Uterus (tissue), 2 donors: ENCODE measurements around the gene SULF2.

ENCODE experiments used
- POLR2A ChIP-seq, 2 donors: fragments of 450-650 bp; IDR thresholded peaks; one replicate each; pipeline ENCODE4 v1.6.1; 2016; ENCODE audit warnings: antibody characterized with exemption in 2 of 2, mild to moderate bottlenecking in 1 of 2, moderate library complexity in 1 of 2
- TF ChIP-seq, protein P1 (sequence below), 4 experiments: fragments of 200-600 bp in 2 of 4; fragments of 450-650 bp in 2 of 4; sonication (generic) in 2 of 4; IDR thresholded peaks; one replicate each; pipeline ENCODE4 v1.5.1; 2016 to 2019; ENCODE audit warnings: antibody characterized with exemption in 4 of 4, mild to moderate bottlenecking in 2 of 4, moderate library complexity in 1 of 4

DNA sequence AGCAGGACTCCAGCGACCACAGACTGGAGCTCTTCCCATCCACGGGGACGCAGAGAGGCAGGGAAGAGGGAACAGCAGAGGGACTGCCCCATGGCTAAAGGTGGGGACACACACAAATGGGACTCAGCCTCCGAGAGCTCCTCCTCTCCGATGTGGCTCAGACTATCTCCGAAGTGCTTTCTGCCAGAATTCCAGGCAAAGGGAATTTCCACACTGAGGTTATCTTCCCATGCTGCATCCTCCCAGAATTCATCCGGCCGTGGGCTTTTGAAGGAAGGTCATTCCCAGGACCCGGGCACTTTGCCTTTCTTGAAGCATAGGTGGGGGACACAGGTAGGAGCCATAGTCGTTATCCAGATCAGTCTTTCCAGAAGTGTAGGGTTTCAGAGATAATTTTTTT, 67.9 kb downstream of the SULF2 start:
- TF ChIP-seq, protein P1, sequence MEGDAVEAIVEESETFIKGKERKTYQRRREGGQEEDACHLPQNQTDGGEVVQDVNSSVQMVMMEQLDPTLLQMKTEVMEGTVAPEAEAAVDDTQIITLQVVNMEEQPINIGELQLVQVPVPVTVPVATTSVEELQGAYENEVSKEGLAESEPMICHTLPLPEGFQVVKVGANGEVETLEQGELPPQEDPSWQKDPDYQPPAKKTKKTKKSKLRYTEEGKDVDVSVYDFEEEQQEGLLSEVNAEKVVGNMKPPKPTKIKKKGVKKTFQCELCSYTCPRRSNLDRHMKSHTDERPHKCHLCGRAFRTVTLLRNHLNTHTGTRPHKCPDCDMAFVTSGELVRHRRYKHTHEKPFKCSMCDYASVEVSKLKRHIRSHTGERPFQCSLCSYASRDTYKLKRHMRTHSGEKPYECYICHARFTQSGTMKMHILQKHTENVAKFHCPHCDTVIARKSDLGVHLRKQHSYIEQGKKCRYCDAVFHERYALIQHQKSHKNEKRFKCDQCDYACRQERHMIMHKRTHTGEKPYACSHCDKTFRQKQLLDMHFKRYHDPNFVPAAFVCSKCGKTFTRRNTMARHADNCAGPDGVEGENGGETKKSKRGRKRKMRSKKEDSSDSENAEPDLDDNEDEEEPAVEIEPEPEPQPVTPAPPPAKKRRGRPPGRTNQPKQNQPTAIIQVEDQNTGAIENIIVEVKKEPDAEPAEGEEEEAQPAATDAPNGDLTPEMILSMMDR (IDR thresholded peaks at IDR 0.05) = no peak
- no peak for TF ChIP-seq POLR2A (IDR thresholded peaks at IDR 0.05)
